Endothelial cell of umbilical vein (primary cell): ENCODE measurements around the gene RBM20. TPM values are rescaled to one million over a fixed set of nuclear protein-coding genes. Genes with fewer than 3 reads are reported as not detected.
"Not testable (repeated sequence)": the region's sequence is repeated elsewhere in the genome, so short reads cannot be mapped to it uniquely, and the experiment has no call there.

Source experiments
- BruUV-seq: library from RNA; stranded (reverse); fragments of 400-500 nt; replicated peaks from 2 replicates; lab custom pipeline; 2021; lab: Mats Ljungman, UMichigan
- CTCF ChIA-PET: fragments of 300-600, 350-600 bp; sonication (Branson Sonifier 250); formaldehyde crosslinking; loops from one replicate; lab custom pipeline; 2021; ENCODE audit warnings: antibody characterized with exemption, inconsistent platforms; lab: Charles Lee
- POLR2A ChIA-PET: fragments of 300-600, 350-600 bp; sonication (Branson Sonifier 250); formaldehyde crosslinking; loops from one replicate; lab custom pipeline; 2021; ENCODE audit warnings: antibody characterized with exemption, inconsistent platforms; lab: Charles Lee
- DNase-seq: peaks from one replicate; pipeline ENCODE4 v3.0.0-alpha.2; 2011; ENCODE audit warnings: low read depth, low spot score
- FAIRE-seq: peaks from 2 replicates; lab custom pipeline; 2011; peaks lifted over from hg19 to GRCh38; lab: Jason Lieb, UNC
- H2AFZ ChIP-seq: 2 replicates; pipeline ENCODE4 v1.6.0; 2012; ENCODE audit warnings: low read depth, low read length, control low read depth, inconsistent platforms
- H3K27ac ChIP-seq: 2 replicates; pipeline ENCODE4 v1.5.1; 2011; ENCODE audit warnings: low read depth, mild to moderate bottlenecking, control low read depth, low read length, moderate library complexity; ENCODE audit not compliant: insufficient read depth
- H3K27me3 ChIP-seq, 2 experiments: 2 replicates each; pipeline versions ENCODE4 v1.6.0 to v1.6.1; 2011; ENCODE audit warnings: low read length in 2 of 2, mixed read lengths in 1 of 2; ENCODE audit not compliant: control insufficient read depth in 2 of 2, insufficient read depth in 2 of 2
- H3K36me3 ChIP-seq, 2 experiments: 2 replicates in 1 of 2; 3 replicates in 1 of 2; pipeline ENCODE4 v1.5.1; 2011; ENCODE audit warnings: low read length in 2 of 2, mild to moderate bottlenecking in 1 of 2, moderate library complexity in 1 of 2; ENCODE audit not compliant: control insufficient read depth in 2 of 2, insufficient read depth in 2 of 2; ENCODE audit errors: extremely low read depth in 1 of 2
- H3K4me1 ChIP-seq: 3 replicates; pipeline ENCODE4 v1.5.1; 2011; ENCODE audit warnings: mild to moderate bottlenecking, low read length; ENCODE audit not compliant: control insufficient read depth, insufficient read depth; ENCODE audit errors: extremely low read depth
- H3K4me2 ChIP-seq: 2 replicates; pipeline ENCODE4 v1.6.1; 2011; ENCODE audit warnings: low read length, control low read depth, mixed read lengths; ENCODE audit not compliant: insufficient read depth
- H3K4me3 ChIP-seq, 3 experiments: fragments of 200-600 bp in 1 of 3; sonication (generic), shearing (Covaris generic) in 1 of 3; replicated peaks in 1 of 3; 2 replicates each; pipeline ENCODE4 v1.5.1; 2011 to 2016; ENCODE audit warnings: control low read depth in 3 of 3, low read length in 3 of 3, mild to moderate bottlenecking in 2 of 3, inconsistent platforms in 1 of 3, low read depth in 1 of 3, moderate library complexity in 1 of 3; ENCODE audit not compliant: insufficient read depth in 1 of 3
- H3K79me2 ChIP-seq: 2 replicates; pipeline ENCODE4 v1.6.0; 2012; ENCODE audit warnings: low read length, inconsistent platforms; ENCODE audit not compliant: control insufficient read depth, insufficient read depth
- H3K9ac ChIP-seq: replicated peaks from 2 replicates; pipeline ENCODE3; 2011; ENCODE audit warnings: low read length, control low read depth; ENCODE audit not compliant: insufficient read depth; ENCODE audit errors: extremely low read depth
- H3K9me1 ChIP-seq: replicated peaks from 3 replicates; pipeline ENCODE4 v1.6.0; 2011; ENCODE audit warnings: mild to moderate bottlenecking, low read length; ENCODE audit not compliant: control insufficient read depth, insufficient read depth; ENCODE audit errors: extremely low read depth
- H3K9me3 ChIP-seq: replicated peaks from 2 replicates; pipeline ENCODE4 v1.5.1; 2012; ENCODE audit warnings: low read length, inconsistent platforms; ENCODE audit not compliant: control insufficient read depth, insufficient read depth
- H4K20me1 ChIP-seq: replicated peaks from 2 replicates; pipeline ENCODE3; 2011; ENCODE audit warnings: mild to moderate bottlenecking, low read length; ENCODE audit not compliant: control insufficient read depth, insufficient read depth; ENCODE audit errors: extremely low read depth
- CTCF ChIP-seq, 2 donors: IDR thresholded peaks; 1 replicate in 1 of 2; 2 replicates in 1 of 2; pipeline ENCODE4 v1.5.1; 2011; ENCODE audit warnings: low read length in 2 of 2, mild to moderate bottlenecking in 2 of 2, moderate library complexity in 2 of 2, control low read depth in 1 of 2, inconsistent platforms in 1 of 2, low read depth in 1 of 2; ENCODE audit not compliant: insufficient read depth in 1 of 2; ENCODE audit errors: extremely low read depth in 1 of 2
- FOS ChIP-seq: IDR thresholded peaks from 2 replicates; pipeline ENCODE4 v1.6.1; 2011; ENCODE audit warnings: mild to moderate bottlenecking, low read length, moderate library complexity, borderline replicate concordance; ENCODE audit not compliant: insufficient read depth
- MAX ChIP-seq: IDR thresholded peaks from 2 replicates; pipeline ENCODE4 v1.6.1; 2011; ENCODE audit not compliant: insufficient read depth, insufficient read length
- POLR2AphosphoS5 ChIP-seq: IDR thresholded peaks from 2 replicates; pipeline ENCODE4 v1.6.1; 2012; ENCODE audit warnings: low read depth, mild to moderate bottlenecking, control low read depth, low read length, moderate library complexity; ENCODE audit not compliant: insufficient read depth
- dilution Hi-C: fragments of 300-500 bp; cut with MboI; formaldehyde crosslinking; loops from one replicate; pipeline ENCODE4 v1.15.0; 2019; ENCODE audit warnings: low sequenced_read_pairs; ENCODE audit not compliant: extremely low pct_ligation_motif_present
- intact Hi-C: fragments of 100-400 bp; cut with micrococcal nuclease; formaldehyde crosslinking; loops from one replicate; pipeline ENCODE4 v1.10.0; 2022
- polyA plus RNA-seq, 4 experiments: library from polyadenylated mRNA; depleted of rRNA in 3 of 4; stranded (reverse) in 3 of 4; unstranded in 1 of 4; fragments of >200 nt; gene quantifications; 2 replicates each; pipeline versions ENCODE4 v1.2.1 to v1.2.3, GENCODE V29; 2011 to 2012; ENCODE audit warnings: missing spikeins in 1 of 4
- total RNA-seq: library from RNA; stranded (reverse); gene quantifications from 2 replicates; pipeline ENCODE4 v1.2.3, GENCODE V29; 2021

The RBM20 gene
- total and polyA plus RNA-seq, 2 donors (not counting 3 experiments of a cell fraction or from before 2014, with no cell fraction given), result 0.04 TPM; not detected in 1

- Histone ChIP-seq H3K9me3 (no peaks in the 10 kb centered on the region), H3K36me3 (no peaks in the 10 kb centered on the region), H3K4me1 (peaks cover 2% of the 10 kb centered on the region), H3K9me1 (no peaks in the 10 kb centered on the region), H3K4me3 (no peak overlapping the region), H3K9ac (no peak overlapping the region), H4K20me1 (no peaks in the 10 kb centered on the region), H2AFZ (no peak overlapping the region), H3K4me2 (no peak overlapping the region), H3K27me3 (peaks cover 29 to 38% of the 10 kb centered on the region in 2 experiments), H3K79me2 (no peaks in the 10 kb centered on the region), H3K27ac (no peak overlapping the region)
- FAIRE-seq, result no peak
- TF ChIP-seq MAX (no peak), FOS (no peak), POLR2AphosphoS5 (no peak), CTCF (IDR thresholded peaks at IDR 0.05; ENCODE audit: extremely low read depth in 1 of 2, insufficient read depth in 1 of 2, low read depth in 1 of 2, low read length in 2 of 2) (no peak)
- DNase-seq, result no peak
- dilution Hi-C loops (no loop called here), intact Hi-C loops (no loop called here)
- POLR2A ChIA-PET, result no interaction called here
- no TSS peak for BruUV-seq
- CTCF ChIA-PET, result no interaction called here
Observed at GRCh38 chr10:110638319-110638718, 5.8 kb upstream of the RBM20 start.

GRCh38 chr10:110639046-110639445 lies 5.1 kb upstream of the RBM20 start:
- H2AFZ ChIP-seq, H3K4me2 ChIP-seq, H3K9ac ChIP-seq, H4K20me1 ChIP-seq, H3K79me2 ChIP-seq, H3K36me3 ChIP-seq, H3K9me1 ChIP-seq, BruUV-seq, H3K27ac ChIP-seq, intact Hi-C loops, FAIRE-seq, H3K9me3 ChIP-seq, POLR2A ChIA-PET, DNase-seq, dilution Hi-C loops, CTCF ChIA-PET, H3K4me3 ChIP-seq, H3K4me1 ChIP-seq: not testable (repeated sequence)
- peaks cover 35 to 46% of the 10 kb centered on the region in 2 experiments for H3K27me3 ChIP-seq

GRCh38 chr10:110639858-110640257 lies 4.3 kb upstream of the RBM20 start:
- H3K27me3 ChIP-seq, result peaks cover 38 to 53% of the 10 kb centered on the region in 2 experiments
- H3K79me2 ChIP-seq, H3K4me2 ChIP-seq, H3K9me3 ChIP-seq, BruUV-seq, dilution Hi-C loops, CTCF ChIA-PET, H3K4me3 ChIP-seq, FAIRE-seq, DNase-seq, H4K20me1 ChIP-seq, H3K4me1 ChIP-seq, intact Hi-C loops, H3K9ac ChIP-seq, H3K27ac ChIP-seq, H3K36me3 ChIP-seq, H2AFZ ChIP-seq, H3K9me1 ChIP-seq, POLR2A ChIA-PET: not testable (repeated sequence)
